K562 (cell line): ENCODE results near the gene RPS27. TPM values are rescaled to one million over a fixed set of nuclear protein-coding genes. Genes with fewer than 3 reads are reported as not detected.

ENCODE experiments used
- CC2D1A ChIP-seq: fragments of 450-650 bp; IDR thresholded peaks from 2 replicates; pipeline ENCODE4 v1.6.1; 2017; ENCODE audit warnings: mild to moderate bottlenecking
- HMG20B ChIP-seq: fragments of 250-450 bp; sonication (Bioruptor Pico); IDR thresholded peaks from 2 replicates; pipeline ENCODE4 v1.5.0; 2021; ENCODE audit warnings: mild to moderate bottlenecking
- NR2C2 ChIP-seq, 2 experiments: fragments of 200-800 bp in 1 of 2; sonication (Bioruptor generic) in 1 of 2; sonication (generic) in 1 of 2; formaldehyde crosslinking in 1 of 2; IDR thresholded peaks; 2 replicates each; pipeline versions ENCODE4 v1.6.1 to v1.8.0; 2016 to 2022; ENCODE audit warnings: mild to moderate bottlenecking in 1 of 2, missing compliant biosample characterization in 1 of 2, missing genetic modification characterization in 1 of 2, missing genetic modification reagents in 1 of 2
- POLR2AphosphoS2 ChIP-seq: IDR thresholded peaks from 2 replicates; pipeline ENCODE4 v1.6.1; 2012; ENCODE audit warnings: low read length, improper control_type of control experiment
- SAP30 ChIP-seq: fragments of 200-600 bp; sonication (generic); IDR thresholded peaks from 2 replicates; pipeline ENCODE4 v1.6.1; 2012; ENCODE audit warnings: borderline replicate concordance, low read depth, mild to moderate bottlenecking, moderate library complexity, low read length, control low read depth, inconsistent platforms; ENCODE audit not compliant: insufficient read depth, poor library complexity, severe bottlenecking
- TAL1 ChIP-seq: fragments of 450-650 bp; IDR thresholded peaks from 2 replicates; pipeline ENCODE4 v1.6.1; 2016; ENCODE audit warnings: mild to moderate bottlenecking
- ZBTB43 ChIP-seq: sonication (generic); formaldehyde crosslinking; IDR thresholded peaks from 2 replicates; pipeline ENCODE4 v1.8.0; 2023; ENCODE audit warnings: mild to moderate bottlenecking, missing genetic modification reagents
- ZBTB5 ChIP-seq: fragments of 450-650 bp; IDR thresholded peaks from 2 replicates; pipeline ENCODE4 v1.6.1; 2017; ENCODE audit warnings: antibody characterized with exemption
- ZNF407 ChIP-seq: fragments of 450-650 bp; IDR thresholded peaks from 2 replicates; pipeline ENCODE4 v1.6.1; 2016; ENCODE audit warnings: low read depth
- ZNF431 ChIP-seq: sonication (generic); formaldehyde crosslinking; IDR thresholded peaks from 2 replicates; pipeline ENCODE4 v1.8.0; 2022; ENCODE audit warnings: mild to moderate bottlenecking, missing genetic modification reagents
- ZNF764 ChIP-seq: fragments of 250-450 bp; sonication (Bioruptor Pico); IDR thresholded peaks from 2 replicates; pipeline ENCODE4 v1.4.0; 2020; ENCODE audit warnings: low read depth, mild to moderate bottlenecking, moderate library complexity
- polyA plus RNA-seq, 8 experiments: library from polyadenylated mRNA; depleted of rRNA in 4 of 8; stranded (reverse) in 5 of 8; unstranded in 3 of 8; fragments of >200 nt; fragmentation: Nextera tagmentation in 2 of 8; fragmentation: Illumina TruSeq in 1 of 8; extraction: Ambion mirVana in 2 of 8; extraction: Trizol in 1 of 8; gene quantifications; 2 replicates each; pipeline versions ENCODE4 v1.2.1 to v1.2.3, GENCODE V29; 2011 to 2014; ENCODE audit warnings: inconsistent platforms in 1 of 8, missing spikeins in 1 of 8
- total RNA-seq, 7 experiments: library from RNA; depleted of rRNA in 6 of 7; stranded (reverse); fragments of >200 nt in 6 of 7; fragmentation: Illumina TruSeq in 2 of 7; extraction: Trizol in 2 of 7; gene quantifications; 2 replicates each; pipeline versions ENCODE4 v1.2.1 to v1.2.3, GENCODE V29; 2011 to 2021; ENCODE audit warnings: low replicate concordance in 1 of 7

RPS27 gene
- total and polyA plus RNA-seq, 9 of the 15 experiments (the other 6 are each of a cell fraction or from before 2014, with no cell fraction given): 2,091 to 9,377 (median 6,706) TPM

- TF ChIP-seq ZBTB5 (peak; percentile 67; the same call in 1 of the 2 replicates), ZNF407 (peak; percentile 58; the same call in 1 of the 2 replicates), CC2D1A (0 out of 2 replicates have a peak, but pooled peaks have one; percentile 33), SAP30 (peak; percentile 28), NR2C2 (CRISPR knock-in tag; IDR thresholded peaks at IDR 0.05) (0 out of 2 replicates have a peak, but pooled peaks have one; percentile 17), NR2C2 (tag; IDR thresholded peaks at IDR 0.05) (no peak), ZBTB43 (CRISPR knock-in tag) (0 out of 2 replicates have a peak, but pooled peaks have one; percentile 23), HMG20B (no peak), TAL1 (no peak), ZNF764 (CRISPR knock-in tag) (no peak), ZNF431 (CRISPR knock-in tag) (peak; percentile 37; the same call in 1 of the 2 replicates), POLR2AphosphoS2 (no peak)
Observed at GRCh38 chr1:153957744-153958110, 32.8 kb upstream of the RPS27 start (continued).
